Stimulated activated CD8-positive, alpha-beta memory T cell treated with anti-CD3 and anti-CD28 coated beads, Interleukin-15, amount 100 ng/mL, for 4 hours (primary cell): Measurements from ENCODE around the gene SHFL.

Experiments used
- DNase-seq, 2 donors: peaks; one replicate each; pipeline ENCODE4 v3.0.0-alpha.2; 2020; ENCODE audit warnings: low read depth in 2 of 2

Gene SHFL

DNA sequence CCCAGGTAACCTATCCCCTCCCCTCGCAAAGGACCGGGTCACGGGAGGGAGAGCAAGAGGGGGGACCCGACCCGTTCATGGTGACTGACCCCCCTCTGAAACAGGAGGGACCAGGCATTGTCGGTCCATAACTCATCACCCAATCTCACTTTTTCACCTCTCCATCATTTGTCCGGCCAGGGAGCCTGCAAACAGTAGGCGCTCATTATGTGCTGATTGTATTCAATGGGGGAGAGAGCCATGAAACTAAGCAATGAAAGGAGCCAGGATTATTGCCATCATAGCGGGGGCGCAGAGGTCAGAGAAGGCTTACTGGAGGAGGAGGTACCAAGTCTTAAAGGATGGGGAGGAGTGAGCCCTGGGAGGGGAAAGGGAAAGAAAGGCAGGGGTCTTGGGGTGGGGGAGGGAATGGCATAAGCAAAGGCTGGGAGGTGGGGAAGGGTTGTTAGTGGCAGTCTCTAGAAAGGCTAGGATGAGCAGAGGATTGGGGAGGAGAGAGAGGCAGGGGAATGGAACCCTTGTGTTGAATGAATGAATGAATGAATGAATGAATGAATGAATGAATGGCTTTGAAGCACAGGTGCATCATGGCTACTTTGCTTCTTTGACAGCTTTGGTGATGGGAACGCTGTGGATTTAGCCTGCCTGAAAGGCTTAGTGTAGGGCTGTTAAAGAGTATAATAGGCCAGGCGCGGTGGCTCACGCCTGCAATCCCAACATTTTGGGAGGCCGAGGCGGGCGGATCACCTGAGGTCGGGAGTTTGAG is 1.4 kb downstream of the SHFL start:
- DNase-seq: no peak

DNA sequence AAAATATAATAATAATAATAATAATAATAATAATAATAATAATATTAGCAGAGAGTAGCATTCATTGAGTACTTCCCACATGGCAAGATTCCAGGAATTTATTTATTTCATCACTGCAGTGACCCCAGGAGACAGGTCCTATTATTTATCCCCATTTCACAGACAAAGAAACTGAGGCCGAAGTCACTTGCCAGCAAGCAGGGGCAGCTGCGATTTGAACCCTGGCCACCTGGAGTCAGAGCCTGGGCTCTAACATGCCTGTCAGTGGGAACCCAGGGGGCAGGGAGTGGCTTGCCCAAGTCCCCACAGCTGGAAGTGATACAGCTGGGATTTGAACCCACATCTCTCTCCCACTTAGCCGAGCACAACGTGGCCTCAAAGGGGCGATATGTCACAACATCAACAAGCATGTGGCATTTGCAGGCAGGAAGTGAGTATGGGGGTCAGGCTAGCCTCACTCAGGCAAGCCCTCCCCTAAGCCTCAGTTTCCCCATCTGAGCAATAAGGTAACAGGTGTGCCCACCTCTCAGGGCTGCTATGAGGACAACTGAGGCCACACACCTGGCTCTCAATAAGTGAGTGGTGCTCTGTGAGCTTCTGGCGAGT is 2.9 kb downstream of the SHFL start:
- no peak for DNase-seq

DNA sequence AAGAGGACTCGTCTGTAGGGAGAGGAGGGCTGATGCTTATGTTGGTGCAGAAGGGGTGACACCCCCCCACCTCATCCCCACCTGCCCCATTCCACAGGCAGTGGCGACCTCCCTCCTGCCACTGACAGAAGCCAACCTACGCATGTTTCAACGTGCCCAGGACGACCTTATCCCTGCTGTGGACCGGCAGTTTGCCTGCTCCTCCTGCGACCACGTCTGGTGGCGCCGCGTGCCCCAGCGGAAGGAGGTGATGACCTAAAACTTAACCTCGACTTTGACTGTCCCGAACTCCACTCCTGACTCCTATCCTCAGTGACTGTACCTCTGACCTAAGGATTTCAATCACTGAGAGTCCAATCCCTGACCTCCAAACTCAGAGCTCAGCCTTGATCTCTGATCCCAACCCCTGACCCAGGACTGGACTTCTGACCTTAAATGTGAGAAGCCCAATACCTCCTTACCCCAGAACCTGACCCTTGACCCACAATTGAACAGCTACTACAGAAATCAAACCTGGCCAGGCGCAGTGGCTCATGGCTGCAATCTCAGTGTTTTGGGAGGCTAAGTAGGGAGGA is 3.8 kb downstream of the SHFL start:
- DNase-seq: no peak

DNA sequence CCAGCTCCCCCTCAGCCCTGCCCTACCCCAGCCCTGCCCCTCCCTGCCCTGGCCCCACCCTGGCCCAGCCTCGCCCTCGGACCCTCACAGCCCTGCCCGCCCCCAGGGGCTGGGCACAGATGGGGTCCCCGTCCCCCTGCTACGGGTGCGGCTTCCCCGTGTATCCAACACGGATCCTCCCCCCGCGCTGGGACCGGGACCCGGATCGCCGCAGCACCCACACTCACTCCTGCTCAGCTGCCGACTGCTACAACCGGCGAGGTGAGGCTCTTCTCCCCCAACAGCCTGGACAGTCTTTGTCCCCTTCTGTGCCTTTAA is 5.2 kb downstream of the SHFL start:
- DNase-seq: no peak

DNA sequence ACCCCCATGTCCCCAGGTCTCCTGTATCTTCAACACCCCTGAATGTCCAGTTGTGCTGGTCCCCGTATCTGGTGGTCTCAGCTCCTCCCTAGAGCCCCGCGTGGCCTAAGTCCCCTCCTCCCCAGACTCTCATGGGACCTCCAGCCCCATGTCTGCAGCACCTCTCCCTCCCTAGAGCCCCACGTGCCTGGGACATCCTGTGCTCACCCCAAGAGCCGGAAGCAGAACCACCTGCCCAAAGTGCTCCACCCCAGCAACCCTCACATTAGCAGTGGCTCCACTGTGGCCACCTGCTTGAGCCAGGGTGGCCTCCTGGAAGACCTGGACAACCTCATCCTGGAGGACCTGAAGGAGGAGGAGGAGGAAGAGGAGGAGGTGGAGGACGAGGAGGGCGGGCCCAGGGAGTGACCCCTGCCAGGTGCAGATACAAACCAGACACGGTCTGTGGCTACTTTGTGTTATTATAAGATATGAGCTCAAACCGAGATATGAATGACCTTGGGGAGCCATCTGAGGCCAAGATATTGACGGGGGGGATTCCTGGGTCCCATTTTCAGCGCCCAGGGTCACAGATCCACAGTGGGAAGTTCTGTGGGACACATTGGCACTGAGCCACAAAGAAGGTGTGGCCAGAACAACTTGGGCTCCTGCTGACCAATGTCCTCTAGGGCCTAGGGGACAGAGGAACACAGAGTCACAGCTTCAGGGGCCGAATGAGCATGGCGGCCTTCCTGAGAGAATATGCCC is 6.0 kb downstream of the SHFL start:
- DNase-seq: no peak

DNA sequence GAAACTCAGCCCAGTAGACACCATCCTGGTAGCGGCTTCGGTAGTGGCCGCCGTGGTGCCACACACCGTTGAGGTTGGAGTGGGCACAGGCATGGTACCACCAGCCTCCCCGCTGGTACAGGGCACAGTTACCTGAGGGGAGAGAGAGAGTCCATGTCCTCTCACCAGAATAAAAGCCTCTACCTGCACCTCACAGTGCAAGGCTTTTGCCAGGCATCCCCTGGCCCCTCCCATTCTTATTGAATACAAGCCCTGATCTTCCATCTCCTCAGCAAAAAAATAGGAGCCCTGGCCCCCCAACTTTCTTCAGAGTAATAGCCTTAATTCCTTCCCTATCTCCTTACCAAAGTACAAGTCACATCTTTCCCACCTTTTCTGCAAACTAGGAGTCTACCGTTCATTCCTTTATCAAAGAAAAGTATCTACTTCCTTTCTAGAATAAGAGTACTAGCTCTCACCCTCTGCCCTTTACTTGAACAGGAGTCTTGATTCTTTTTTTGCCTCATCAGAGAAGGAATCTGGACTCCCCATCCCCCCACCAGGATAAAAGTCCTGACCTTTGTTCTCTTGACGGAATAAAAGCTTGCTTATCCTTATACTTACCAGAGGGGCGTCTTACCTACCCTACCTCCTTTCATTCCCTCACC is 6.7 kb downstream of the SHFL start:
- DNase-seq: no peak

DNA sequence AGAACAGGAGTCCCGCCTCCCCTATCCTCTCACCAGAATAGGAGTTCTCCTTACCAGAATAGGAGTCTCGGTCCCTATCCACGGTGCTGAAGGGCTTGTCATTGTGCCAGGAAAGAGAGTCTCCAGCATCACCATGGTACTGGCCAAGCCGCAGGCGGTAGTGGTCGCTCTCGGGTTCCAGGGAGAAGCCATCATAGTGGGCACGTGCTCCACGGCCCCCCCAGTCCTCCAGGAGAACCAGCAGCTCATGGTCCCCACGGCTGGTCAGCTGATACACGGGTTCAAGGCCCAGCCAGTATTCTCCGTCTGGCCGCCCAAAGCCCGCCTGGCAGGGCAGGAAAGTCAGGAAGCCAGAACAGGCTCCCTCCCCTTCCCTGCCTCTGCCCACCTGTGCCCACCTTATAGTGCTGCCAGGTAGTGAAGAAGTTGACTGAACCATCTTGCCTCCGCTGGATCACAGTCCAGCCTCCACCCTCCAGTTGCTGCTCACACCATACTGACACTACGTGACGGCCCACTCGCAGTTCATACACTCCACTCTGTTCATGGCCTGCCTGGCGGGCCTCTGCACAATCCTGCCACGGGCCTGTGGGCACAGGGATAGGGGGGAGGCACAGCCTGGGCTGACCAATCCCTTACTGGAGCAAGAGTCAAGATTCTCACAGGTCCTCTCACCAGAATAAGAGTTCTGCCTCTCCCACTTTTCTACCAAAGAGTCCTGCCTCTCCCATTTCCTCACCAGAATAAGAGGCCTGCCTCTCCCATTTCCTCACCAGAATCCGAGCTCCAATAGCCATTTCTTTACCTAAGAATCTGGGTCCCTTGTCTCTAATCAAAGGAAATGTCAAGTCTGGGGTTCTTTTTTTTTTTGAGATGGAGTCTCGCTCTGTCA is 7.4 kb downstream of the SHFL start:
- DNase-seq: no peak

DNA sequence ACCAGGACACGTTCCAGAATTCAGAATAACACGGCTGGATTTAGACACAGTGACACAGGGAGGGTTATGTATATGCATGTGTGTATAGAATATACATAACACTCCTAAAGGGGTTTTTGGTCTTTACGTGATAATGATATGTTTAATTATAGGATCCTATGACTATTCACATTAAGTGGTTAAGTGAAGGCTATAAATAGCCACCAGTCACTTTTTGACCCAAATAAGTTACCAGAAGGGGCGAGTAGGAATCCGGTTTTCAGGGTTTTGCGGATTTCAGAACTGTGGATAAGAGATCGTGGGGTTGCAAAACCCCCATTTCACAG is 9.5 kb downstream of the SHFL start:
- DNase-seq: no peak

DNA sequence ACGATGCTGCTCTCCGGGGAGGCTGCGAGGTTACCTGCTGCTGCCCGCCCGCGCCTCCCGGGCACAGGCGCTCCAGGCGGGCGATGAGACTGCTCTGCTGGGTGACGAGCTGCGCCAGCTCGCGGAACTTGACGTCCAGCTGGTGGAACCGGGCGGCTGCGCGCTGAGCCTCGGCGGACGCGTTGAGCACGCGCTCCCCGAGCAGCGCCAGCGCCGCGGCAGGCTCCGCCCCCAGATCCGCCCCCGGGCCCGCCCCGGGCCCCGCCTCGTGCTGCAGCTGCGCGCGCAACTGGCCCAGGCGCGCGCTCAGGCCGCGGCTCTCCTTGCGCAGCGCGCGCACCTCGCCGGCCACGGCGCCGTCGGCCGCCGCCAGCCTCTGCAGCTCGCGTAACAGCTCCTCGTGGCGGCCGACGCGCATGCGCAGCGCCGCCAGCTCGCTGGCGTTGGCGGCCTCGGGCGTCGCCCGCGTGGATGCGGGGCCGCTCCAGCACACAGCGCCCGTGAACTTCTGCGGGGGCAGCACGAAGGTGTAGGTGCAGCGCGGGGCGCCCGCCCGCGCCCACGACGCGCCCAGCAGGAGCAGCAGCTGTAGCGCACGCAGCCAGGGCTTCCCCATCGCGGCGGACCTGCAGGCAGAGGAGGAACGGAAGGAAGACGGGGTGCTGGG is 10.0 kb downstream of the SHFL start:
- DNase-seq: peak; percentile 75 to 87

DNA sequence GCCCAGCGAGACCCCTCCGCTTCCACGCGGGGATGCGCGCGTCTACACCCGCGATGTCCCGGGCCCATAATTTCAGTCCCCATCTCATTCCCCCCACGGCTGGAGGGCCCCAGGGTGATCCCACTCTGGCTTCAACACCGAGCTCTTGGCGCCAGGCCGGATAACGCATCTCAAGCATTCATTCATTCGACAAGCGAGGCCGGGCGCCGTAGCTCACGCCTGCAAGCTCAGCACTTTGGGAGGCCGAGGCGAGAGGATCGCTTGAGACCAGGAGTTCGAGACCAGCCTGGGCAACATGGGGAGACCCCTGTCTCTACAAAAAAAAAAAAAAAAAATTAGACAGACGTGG is 10.5 kb downstream of the SHFL start:
- DNase-seq: no peak

DNA sequence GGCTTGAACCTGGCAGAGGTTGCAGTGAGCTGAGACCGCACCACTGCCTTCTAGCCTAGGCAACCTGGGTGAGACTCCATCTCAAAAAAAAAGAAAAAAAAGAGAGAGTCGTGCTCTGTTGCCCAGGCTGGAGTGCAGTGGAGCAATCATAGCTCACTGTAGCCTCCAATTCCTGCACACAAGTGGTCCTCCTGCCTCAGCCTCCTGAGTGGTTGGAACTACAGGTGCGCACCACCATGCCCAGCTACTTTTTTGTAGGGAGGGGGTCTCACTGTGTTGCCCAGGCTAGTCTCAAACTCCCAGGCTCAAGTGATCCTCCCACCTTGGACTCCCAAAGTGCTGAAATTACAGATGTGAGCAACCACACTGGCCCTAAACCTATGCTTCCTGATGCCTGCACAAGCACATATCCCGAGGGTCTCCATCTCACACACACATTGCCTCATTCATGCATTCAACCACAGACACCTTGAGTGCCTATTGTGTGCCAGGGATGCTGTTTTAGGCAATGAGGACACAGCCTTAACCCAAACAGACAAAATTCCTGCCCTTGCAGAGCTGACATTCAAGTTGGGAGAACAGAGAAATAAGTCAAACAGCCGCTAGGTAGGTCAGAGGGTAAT is 14.2 kb downstream of the SHFL start:
- DNase-seq: no peak

DNA sequence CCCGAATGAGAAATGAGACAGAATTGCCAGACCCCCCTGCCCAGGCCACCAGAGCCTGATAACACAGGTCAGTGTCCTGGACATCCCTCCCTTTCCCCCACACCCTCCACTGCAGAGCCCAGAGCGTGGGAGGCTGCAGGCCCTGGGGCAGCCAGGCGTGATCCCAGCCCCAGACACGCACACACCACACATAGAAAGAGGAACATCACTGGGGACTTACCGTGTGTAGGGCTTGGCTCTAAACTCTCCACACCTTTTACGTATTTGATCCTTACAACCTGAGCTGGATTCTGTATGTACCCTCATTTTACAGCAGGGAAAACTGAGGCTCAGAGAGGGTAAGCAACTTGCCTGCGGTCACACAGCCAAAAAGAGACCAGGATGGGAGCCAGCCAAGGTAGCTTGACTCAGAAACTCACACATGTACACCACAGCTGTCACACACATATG is 16.7 kb downstream of the SHFL start:
- no peak for DNase-seq

DNA sequence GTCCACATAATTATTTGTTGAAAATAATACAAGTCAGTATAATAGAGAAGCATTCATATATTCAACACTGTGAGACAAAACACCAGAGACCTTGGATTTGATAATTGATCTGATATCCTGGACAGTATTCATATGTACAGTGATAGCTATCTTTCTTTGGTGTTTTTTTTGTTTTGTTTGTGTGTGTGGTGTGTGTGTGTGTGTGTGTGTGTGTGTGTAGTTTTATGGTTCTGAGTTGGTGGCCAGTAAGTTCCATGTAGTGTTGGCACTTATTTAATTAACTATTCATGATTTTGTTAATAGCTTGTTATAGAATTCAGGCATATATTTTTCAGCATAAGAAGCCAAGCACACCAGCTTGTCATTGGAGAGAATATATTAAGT is 18.0 kb downstream of the SHFL start:
- DNase-seq: no peak

DNA sequence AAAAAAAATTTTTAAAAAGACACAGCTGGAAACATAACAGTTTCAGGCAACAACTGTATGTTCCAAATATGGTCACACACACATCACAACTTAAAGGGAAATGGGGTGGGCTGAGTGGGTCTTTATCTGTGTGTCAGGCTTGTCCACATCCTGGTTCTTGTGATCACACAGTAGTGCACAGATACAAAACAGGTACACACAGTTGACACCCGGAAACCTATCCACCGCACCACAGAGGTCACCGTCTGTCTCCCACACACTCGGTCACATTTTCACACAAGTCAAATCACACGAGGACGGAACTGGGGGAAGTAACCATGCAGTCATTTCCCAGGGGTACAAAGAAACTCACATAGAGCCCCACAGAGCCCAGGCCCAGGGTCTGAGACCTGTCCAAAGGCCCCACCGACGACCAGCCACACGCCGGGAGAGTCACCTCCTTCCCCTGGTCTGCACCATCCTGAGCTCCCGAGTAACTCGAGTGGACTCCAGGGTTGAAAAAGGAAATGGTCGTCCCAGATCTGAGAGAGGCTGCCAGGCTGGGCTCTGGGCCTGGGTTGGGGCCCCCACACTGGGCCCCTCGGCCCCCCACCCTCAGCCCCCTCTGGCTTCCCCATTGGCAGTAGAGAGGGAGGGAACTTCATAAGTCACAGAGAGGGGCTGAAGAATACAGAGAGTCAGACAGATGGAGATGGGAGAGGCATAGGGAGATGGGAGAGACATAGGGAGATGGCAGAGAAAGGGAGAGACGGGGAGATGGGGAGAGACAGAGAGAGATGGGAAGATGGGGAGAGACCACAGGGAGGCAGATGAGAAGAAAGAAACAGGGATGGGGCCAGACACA is 18.8 kb downstream of the SHFL start:
- peak; percentile 63 to 81 for DNase-seq

DNA sequence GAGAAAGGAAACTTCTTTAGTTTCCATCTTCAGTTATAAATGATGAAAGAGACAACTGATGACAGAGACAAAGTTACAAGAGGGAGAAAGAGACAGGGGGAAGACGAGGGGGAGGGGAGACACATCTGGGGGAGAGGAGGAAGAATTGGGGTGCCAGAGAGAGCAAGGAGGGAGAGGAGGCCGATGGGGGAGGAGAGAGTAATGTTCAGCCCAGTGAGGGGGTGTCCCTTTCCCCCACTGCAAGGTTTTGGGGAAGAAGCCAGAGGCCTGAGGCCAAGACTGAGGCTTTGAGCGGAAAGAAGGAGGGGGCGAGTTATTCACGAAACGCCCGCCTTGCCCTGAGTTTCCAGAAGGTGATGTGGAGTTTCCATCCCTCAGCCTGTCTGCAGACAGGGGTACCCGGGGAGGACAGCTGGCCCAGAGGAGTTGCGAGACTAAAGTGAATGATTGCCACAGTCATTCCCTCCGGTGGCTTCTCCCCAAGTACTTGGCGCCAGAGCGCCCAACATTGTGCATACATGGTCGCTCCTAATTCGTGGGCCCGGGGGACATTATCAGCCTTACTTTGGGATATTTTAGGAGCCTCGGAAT is 19.5 kb downstream of the SHFL start:
- peak; percentile 65 to 85 for DNase-seq

DNA sequence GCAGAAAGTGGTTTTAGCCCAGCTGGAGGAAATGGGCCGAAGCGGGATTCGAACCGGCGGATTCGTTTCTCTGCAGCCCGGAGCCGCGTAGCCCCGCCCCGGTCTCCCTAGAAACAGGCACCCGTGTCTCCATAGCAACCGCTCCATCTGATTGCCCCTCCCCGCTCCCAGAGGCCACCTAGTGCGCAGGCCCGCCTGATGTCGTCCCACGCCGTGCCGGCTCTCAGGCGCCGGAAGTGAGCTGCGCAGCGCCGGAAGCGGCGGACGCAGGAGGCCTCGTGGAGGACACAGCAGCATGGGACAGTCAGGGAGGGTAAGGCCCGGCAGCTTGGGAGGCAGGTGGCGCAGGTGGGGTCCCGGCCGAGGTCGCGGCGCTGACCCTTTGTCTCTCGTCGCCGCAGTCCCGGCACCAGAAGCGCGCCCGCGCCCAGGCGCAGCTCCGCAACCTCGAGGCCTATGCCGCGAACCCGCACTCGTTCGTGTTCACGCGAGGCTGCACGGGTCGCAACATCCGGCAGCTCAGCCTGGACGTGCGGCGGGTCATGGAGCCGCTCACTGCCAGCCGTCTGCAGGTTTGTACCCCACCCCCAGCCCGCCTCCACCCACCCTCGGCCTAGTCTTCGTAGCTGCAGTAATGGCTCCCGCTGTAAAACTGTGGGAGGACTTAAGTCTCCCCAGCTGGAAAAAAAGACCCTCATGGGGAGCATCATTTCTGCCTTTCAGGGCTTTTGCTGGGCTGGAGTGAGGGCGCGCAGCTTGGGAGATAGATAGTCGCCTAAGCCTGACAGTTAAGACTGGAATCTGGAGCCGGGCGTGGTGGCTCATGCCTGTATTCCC is 20.2 kb downstream of the SHFL start, which contains the start of gene PPAN:
TSS of gene PPAN (plus strand) at position 263 of the 837 bp plus-strand sequence. CDS start at position 296, 33 bp downstream.
- DNase-seq: peak; percentile 90 to 92

DNA sequence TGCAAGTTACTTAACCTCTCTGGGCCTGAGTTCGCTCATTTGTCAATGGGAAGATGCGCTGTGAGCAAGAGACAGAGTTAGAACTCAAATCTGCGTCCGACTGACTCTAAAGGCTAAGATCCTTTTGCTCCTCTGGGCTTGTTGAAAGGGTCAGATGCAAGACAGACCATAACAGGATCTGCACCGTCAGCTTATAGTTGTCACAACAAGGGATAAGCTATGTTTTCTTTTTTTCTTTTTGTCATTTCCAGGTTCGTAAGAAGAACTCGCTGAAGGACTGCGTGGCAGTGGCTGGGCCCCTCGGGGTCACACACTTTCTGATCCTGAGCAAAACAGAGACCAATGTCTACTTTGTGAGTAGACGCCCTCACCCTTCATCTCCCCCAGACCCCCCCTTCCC is 21.1 kb downstream of the SHFL start:
- no peak for DNase-seq

DNA sequence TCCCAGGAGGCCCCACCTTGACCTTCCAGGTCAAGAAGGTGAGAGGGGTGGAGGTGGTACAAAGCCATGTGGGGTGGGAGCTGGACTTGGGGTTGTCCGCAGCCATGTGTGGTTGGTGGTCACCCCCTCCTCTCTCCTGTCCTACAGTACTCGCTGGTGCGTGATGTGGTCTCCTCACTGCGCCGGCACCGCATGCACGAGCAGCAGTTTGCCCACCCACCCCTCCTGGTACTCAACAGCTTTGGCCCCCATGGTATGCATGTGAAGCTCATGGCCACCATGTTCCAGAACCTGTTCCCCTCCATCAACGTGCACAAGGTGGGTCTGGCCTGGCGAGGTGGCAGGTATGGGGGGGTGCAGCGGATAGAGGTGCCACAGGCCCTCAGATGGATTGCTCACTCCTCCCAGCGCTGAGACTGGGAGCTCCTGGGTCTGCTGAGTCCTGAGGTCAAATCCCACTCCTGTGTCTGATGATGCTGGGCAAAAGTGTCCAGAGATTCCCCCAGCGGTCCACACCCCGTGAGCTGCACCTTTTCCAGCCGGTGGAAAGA is 21.8 kb downstream of the SHFL start:
- DNase-seq: no peak
